Trophoblast cell (in vitro differentiated cells and primary cell): ENCODE measurements around the gene KISS1R.

Source experiments
- DNase-seq, 2 donors: peaks; one replicate each; pipeline ENCODE4 v3.0.0-alpha.2; 2016
- H2AFZ ChIP-seq: 2 replicates; pipeline ENCODE4 v1.6.1; 2013; ENCODE audit warnings: low read length, moderate library complexity, mild to moderate bottlenecking; ENCODE audit not compliant: insufficient read depth, poor library complexity
- H2AK5ac ChIP-seq: 2 replicates; pipeline ENCODE4 v1.6.1; 2013; ENCODE audit warnings: mild to moderate bottlenecking, low read length
- H2BK120ac ChIP-seq: 2 replicates; pipeline ENCODE4 v1.6.1; 2013; ENCODE audit warnings: low read length, mild to moderate bottlenecking, moderate library complexity; ENCODE audit not compliant: insufficient read depth, poor library complexity
- H2BK12ac ChIP-seq: 2 replicates; pipeline ENCODE4 v1.6.1; 2013; ENCODE audit warnings: mild to moderate bottlenecking, low read length, moderate library complexity
- H2BK5ac ChIP-seq: 2 replicates; pipeline ENCODE4 v1.6.1; 2013; ENCODE audit warnings: low read length, low read depth, moderate library complexity, mild to moderate bottlenecking; ENCODE audit not compliant: poor library complexity
- H3K14ac ChIP-seq: 2 replicates; pipeline ENCODE4 v1.6.1; 2013; ENCODE audit warnings: mild to moderate bottlenecking, low read length
- H3K18ac ChIP-seq: 2 replicates; pipeline ENCODE4 v1.6.1; 2013; ENCODE audit warnings: mild to moderate bottlenecking, low read length
- H3K23ac ChIP-seq: 2 replicates; pipeline ENCODE4 v1.6.1; 2013; ENCODE audit warnings: low read length
- H3K27ac ChIP-seq: 2 replicates; pipeline ENCODE4 v1.5.1; 2013; ENCODE audit warnings: low read depth, mild to moderate bottlenecking, inconsistent platforms, low read length, moderate library complexity
- H3K27me3 ChIP-seq: 2 replicates; pipeline ENCODE4 v1.6.1; 2013; ENCODE audit warnings: inconsistent platforms, mild to moderate bottlenecking, low read length, moderate library complexity; ENCODE audit not compliant: insufficient read depth
- H3K36me3 ChIP-seq, 2 experiments: 1 replicate in 1 of 2; 2 replicates in 1 of 2; pipeline ENCODE4 v1.6.1; 2013; ENCODE audit warnings: low read length in 2 of 2, mild to moderate bottlenecking in 2 of 2, moderate library complexity in 1 of 2; ENCODE audit not compliant: insufficient read depth in 2 of 2, control insufficient read depth in 1 of 2
- H3K4ac ChIP-seq: 2 replicates; pipeline ENCODE4 v1.6.1; 2013; ENCODE audit warnings: low read depth, mild to moderate bottlenecking, low read length, moderate library complexity
- H3K4me1 ChIP-seq, 2 experiments: 1 replicate in 1 of 2; 2 replicates in 1 of 2; pipeline ENCODE4 v1.6.1; 2013; ENCODE audit warnings: low read length in 2 of 2, mild to moderate bottlenecking in 2 of 2, moderate library complexity in 1 of 2; ENCODE audit not compliant: insufficient read depth in 2 of 2, control insufficient read depth in 1 of 2
- H3K4me2 ChIP-seq: 2 replicates; pipeline ENCODE4 v1.6.1; 2013; ENCODE audit warnings: inconsistent platforms, mild to moderate bottlenecking, low read length, moderate library complexity
- H3K4me3 ChIP-seq: 2 replicates; pipeline ENCODE4 v1.5.1; 2013; ENCODE audit warnings: mild to moderate bottlenecking, low read depth, low read length, inconsistent platforms
- H3K79me1 ChIP-seq: one replicate; pipeline ENCODE4 v1.6.1; 2013; ENCODE audit warnings: low read length
- H3K79me2 ChIP-seq: 2 replicates; pipeline ENCODE4 v1.6.1; 2013; ENCODE audit warnings: low read length, mild to moderate bottlenecking; ENCODE audit not compliant: control insufficient read depth, insufficient read depth, poor library complexity
- H3K9ac ChIP-seq: 2 replicates; pipeline ENCODE4 v1.6.1; 2013; ENCODE audit warnings: mild to moderate bottlenecking, low read length
- H3K9me3 ChIP-seq: 2 replicates; pipeline ENCODE4 v1.6.1; 2013; ENCODE audit warnings: low read depth, mild to moderate bottlenecking, control low read depth, inconsistent platforms, low read length; ENCODE audit not compliant: insufficient read depth
- H4K12ac ChIP-seq: 2 replicates; pipeline ENCODE4 v1.6.1; 2013; ENCODE audit warnings: low read depth, mild to moderate bottlenecking, low read length, moderate library complexity
- H4K8ac ChIP-seq: 2 replicates; pipeline ENCODE4 v1.6.1; 2013; ENCODE audit warnings: low read depth, mild to moderate bottlenecking, low read length, moderate library complexity
- H4K91ac ChIP-seq: one replicate; pipeline ENCODE4 v1.6.1; 2013; ENCODE audit warnings: low read depth, mild to moderate bottlenecking, low read length, moderate library complexity
- WGBS: extraction: QIAGEN DNeasy Blood & Tissue Kit; methylation state at CpG from one replicate; pipeline ENCODE4 v1.1.7; 2013; ENCODE audit warnings: missing lambda C conversion rate; ENCODE audit not compliant: insufficient read length, insufficient coverage; ENCODE audit errors: extremely low coverage; 5-methylcytosine and 5-hydroxymethylcytosine counted together

Gene KISS1R

GRCh38 chr19:920051-920864, 3.1 kb downstream of the KISS1R start:
- Histone ChIP-seq H3K79me2 (peaks cover 9% of the 10 kb centered on the region), H4K8ac (no peak overlapping the region), H3K14ac (no peak overlapping the region), H2AFZ (peak overlapping the region; percentile 39), H3K4ac (no peak overlapping the region), H3K79me1 (peaks cover 23% of the 10 kb centered on the region), H3K4me2 (peak overlapping the region; percentile 54), H2BK5ac (no peak overlapping the region), H4K12ac (no peak overlapping the region), H2BK12ac (no peak overlapping the region), H3K9me3 (peaks cover 13% of the 10 kb centered on the region), H3K4me3 (no peak overlapping the region), H3K27me3 (peaks cover 40% of the 10 kb centered on the region), H3K36me3 (no peaks in the 10 kb centered on the region), H2AK5ac (no peak overlapping the region), H3K4me1 (peaks cover 18 to 32% of the 10 kb centered on the region in 2 experiments), H3K27ac (no peak overlapping the region), H4K91ac (no peak overlapping the region), H3K23ac (no peak overlapping the region), H3K9ac (no peak overlapping the region), H2BK120ac (no peak overlapping the region), H3K18ac (no peak overlapping the region)
- no CpG with 5 or more reads among the region's 84 CpGs for WGBS
- DNase-seq = peak; percentile 51 to 62

- H3K14ac ChIP-seq = peak overlapping the region; percentile 86
- WGBS = no CpG with 5 or more reads among the region's 31 CpGs
These were observed 7.5 kb downstream of the KISS1R start for GRCh38 chr19:924553-925086.

GRCh38 chr19:925087-925525, 8.0 kb downstream of the KISS1R start:
- H2BK120ac ChIP-seq = peak overlapping the region; percentile 96
- no CpG with 5 or more reads among the region's 39 CpGs for WGBS

More at GRCh38 chr19:924553-925086, 7.5 kb downstream of the KISS1R start:
- Histone ChIP-seq H2AFZ (peak overlapping the region; percentile 85), H3K18ac (peak overlapping the region; percentile 83), H3K4ac (peak overlapping the region; percentile 87), H3K4me1 (peaks cover 24 to 34% of the 10 kb centered on the region in 2 experiments), H4K12ac (peak overlapping the region; percentile 58), H2BK12ac (peak overlapping the region; percentile 76), H3K23ac (no peak overlapping the region), H3K79me2 (peaks cover 35% of the 10 kb centered on the region), H3K36me3 (peaks cover 12% of the 10 kb centered on the region in 2 experiments), H3K4me3 (peak overlapping the region; percentile 98), H2BK5ac (peak overlapping the region; percentile 91), H2AK5ac (peak overlapping the region; percentile 73), H4K91ac (peak overlapping the region; percentile 96), H4K8ac (peak overlapping the region; percentile 84), H3K4me2 (peak overlapping the region; percentile 59), H3K27ac (peak overlapping the region; percentile 98), H3K79me1 (peaks cover 47% of the 10 kb centered on the region), H3K9me3 (peaks cover 5% of the 10 kb centered on the region), H3K9ac (peak overlapping the region; percentile 1), H2BK120ac (peak overlapping the region; percentile 96), H3K27me3 (peaks cover 15% of the 10 kb centered on the region)
- DNase-seq = peak in 1 of 2 donors; percentile 35

DNA sequence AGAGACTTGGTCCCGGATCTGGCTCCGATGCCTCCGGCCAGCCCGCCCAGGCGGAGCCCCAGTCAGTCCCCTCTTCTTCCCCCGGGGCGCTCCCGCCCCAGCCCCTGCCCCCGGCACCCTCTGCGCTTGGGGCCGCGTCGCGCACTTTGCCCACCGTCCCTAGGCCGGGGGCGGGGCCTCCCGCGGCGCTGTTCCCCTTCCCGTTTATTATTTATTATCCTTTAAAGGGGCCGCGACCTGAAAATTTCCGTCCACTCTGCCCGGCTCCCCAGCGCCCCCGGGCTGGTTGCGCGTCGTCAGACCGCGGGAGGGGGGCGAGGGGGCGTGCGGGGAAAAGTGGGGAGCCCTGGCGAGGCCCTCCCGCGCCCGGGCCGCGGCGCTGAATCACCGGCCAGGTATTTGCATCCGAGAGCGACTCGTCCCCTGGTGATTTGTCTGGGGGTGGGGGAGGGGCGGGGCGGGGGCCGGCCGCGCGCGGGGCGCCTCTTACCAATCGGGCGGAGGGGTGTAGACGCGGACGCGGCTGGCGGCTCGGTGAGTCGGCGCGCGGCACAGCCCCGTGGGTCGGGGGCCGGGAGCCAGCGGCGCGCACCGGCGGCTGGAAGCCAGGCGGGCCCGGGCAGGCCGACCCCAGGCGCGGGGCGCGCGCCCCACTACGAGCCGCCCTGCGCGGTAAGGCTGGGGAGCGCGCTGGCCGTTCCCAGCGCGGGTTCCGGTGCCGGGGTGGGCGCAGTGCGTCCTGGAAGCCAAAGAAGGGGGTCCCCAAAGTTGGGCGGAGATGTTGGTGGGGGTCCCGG, 8.6 kb downstream of the KISS1R start, which contains the start of gene ARID3A:
Gene ARID3A (plus strand): TSS at position 510 of the 797 bp plus-strand sequence. CDS start 3,494 bp downstream, outside the sequence.
- H3K79me1 ChIP-seq = peaks cover 53% of the 10 kb centered on the region
- peak within 1 kb of the TSS; percentile 98 for H3K4me3 ChIP-seq
- peak; percentile 55 to 84 for DNase-seq
- H3K4me2 ChIP-seq = peak within 1 kb of the TSS; percentile 87
- peak within 1 kb of the TSS; percentile 76 for H2BK12ac ChIP-seq
- peak within 1 kb of the TSS; percentile 100 for H3K9ac ChIP-seq
- H4K8ac ChIP-seq = peak within 1 kb of the TSS; percentile 94
- H3K9me3 ChIP-seq = peaks cover 2% of the 10 kb centered on the region
- H3K79me2 ChIP-seq = peaks cover 38% of the 10 kb centered on the region
- peak within 1 kb of the TSS; percentile 100 for H2BK5ac ChIP-seq
- peak within 1 kb of the TSS; percentile 100 for H2BK120ac ChIP-seq
- peak within 1 kb of the TSS; percentile 100 for H4K91ac ChIP-seq
- peaks cover 4% of the 10 kb centered on the region for H3K27me3 ChIP-seq
- H3K14ac ChIP-seq = peak within 1 kb of the TSS; percentile 100
- peak within 1 kb of the TSS; percentile 97 for H2AK5ac ChIP-seq
- peak within 1 kb of the TSS; percentile 100 for H3K4ac ChIP-seq
- no CpG with 5 or more reads among the region's 97 CpGs for WGBS
- H3K18ac ChIP-seq = peak within 1 kb of the TSS; percentile 98
- no peak within 1 kb of the TSS for H3K23ac ChIP-seq
- peak within 1 kb of the TSS; percentile 85 for H2AFZ ChIP-seq
- peak within 1 kb of the TSS; percentile 95 for H4K12ac ChIP-seq
- H3K27ac ChIP-seq = peak within 1 kb of the TSS; percentile 98
- H3K36me3 ChIP-seq = peaks cover 19 to 21% of the 10 kb centered on the region in 2 experiments
- H3K4me1 ChIP-seq = peaks cover 24 to 32% of the 10 kb centered on the region in 2 experiments

More at GRCh38 chr19:925087-925525, 8.0 kb downstream of the KISS1R start:
- Histone ChIP-seq H3K9ac (no peak overlapping the region), H3K4ac (peak overlapping the region; percentile 87), H3K79me2 (peaks cover 38% of the 10 kb centered on the region), H3K27ac (peak overlapping the region; percentile 98), H2BK12ac (peak overlapping the region; percentile 76), H4K12ac (peak overlapping the region; percentile 58), H3K14ac (peak overlapping the region; percentile 86), H3K4me2 (peak overlapping the region; percentile 59), H2AK5ac (peak overlapping the region; percentile 73), H3K18ac (peak overlapping the region; percentile 83), H3K9me3 (peaks cover 2% of the 10 kb centered on the region), H4K8ac (peak overlapping the region; percentile 84), H3K4me1 (peaks cover 24 to 35% of the 10 kb centered on the region in 2 experiments), H4K91ac (peak overlapping the region; percentile 96), H3K27me3 (peaks cover 11% of the 10 kb centered on the region), H3K36me3 (peaks cover 17% of the 10 kb centered on the region in 2 experiments), H3K79me1 (peaks cover 51% of the 10 kb centered on the region), H2BK5ac (peak overlapping the region; percentile 91), H2AFZ (peak overlapping the region; percentile 85), H3K23ac (no peak overlapping the region), H3K4me3 (peak overlapping the region; percentile 98)
- peak; percentile 82 to 89 for DNase-seq
